ENCODE measurements around the gene NBEA. TPM values are rescaled to one million over a fixed set of nuclear protein-coding genes. Genes with fewer than 3 reads are reported as not detected.

NBEA gene
- 5.3 and 6.1 TPM in 2 replicates for total RNA-seq

- Histone ChIP-seq H3K36me3 (ENCODE audit: control insufficient read depth, insufficient read depth, low read length) (no peaks in the 10 kb centered on the region), H3K4me3 (ENCODE audit: low read depth, low read length) (peak within 1 kb of the TSS; percentile 92), H3K27me3 (ENCODE audit: control insufficient read depth, insufficient read depth, low read length) (peaks cover 2% of the 10 kb centered on the region)
- TF ChIP-seq CTCF (IDR thresholded peaks at IDR 0.05; ENCODE audit: insufficient read depth, low read length, poor library complexity, severe bottlenecking) = no peak
- DNase-seq (ENCODE audit: low read depth) = peak; percentile 18
Measured at GRCh38 chr13:34941835-34942731, at the start of gene NBEA. NBEA (plus strand) TSS chr13:34942270; CDS start chr13:34942821, 551 bp downstream.

GRCh38 chr13:34894756-34895155 lies 47.3 kb upstream of the NBEA start:
- no peaks in the 10 kb centered on the region for H3K27me3 ChIP-seq (ENCODE audit: control insufficient read depth, insufficient read depth, low read length)
- no peak for DNase-seq (ENCODE audit: low read depth)
- H3K36me3 ChIP-seq (ENCODE audit: control insufficient read depth, insufficient read depth, low read length) = no peaks in the 10 kb centered on the region
- TF ChIP-seq CTCF (IDR thresholded peaks at IDR 0.05; ENCODE audit: insufficient read depth, low read length, poor library complexity, severe bottlenecking) = no peak
- no peak overlapping the region for H3K4me3 ChIP-seq (ENCODE audit: low read depth, low read length)

GRCh38 chr13:34897220-34897619 lies 44.9 kb upstream of the NBEA start:
- TF ChIP-seq CTCF (IDR thresholded peaks at IDR 0.05; ENCODE audit: insufficient read depth, low read length, poor library complexity, severe bottlenecking) = no peak
- no peak for DNase-seq (ENCODE audit: low read depth)
- Histone ChIP-seq H3K27me3 (ENCODE audit: control insufficient read depth, insufficient read depth, low read length) (no peaks in the 10 kb centered on the region), H3K4me3 (ENCODE audit: low read depth, low read length) (no peak overlapping the region), H3K36me3 (ENCODE audit: control insufficient read depth, insufficient read depth, low read length) (no peaks in the 10 kb centered on the region)

GRCh38 chr13:34899888-34900287 lies 42.2 kb upstream of the NBEA start:
- no peaks in the 10 kb centered on the region for H3K27me3 ChIP-seq (ENCODE audit: control insufficient read depth, insufficient read depth, low read length)
- no peaks in the 10 kb centered on the region for H3K36me3 ChIP-seq (ENCODE audit: control insufficient read depth, insufficient read depth, low read length)
- no peak overlapping the region for H3K4me3 ChIP-seq (ENCODE audit: low read depth, low read length)
- TF ChIP-seq CTCF (IDR thresholded peaks at IDR 0.05; ENCODE audit: insufficient read depth, low read length, poor library complexity, severe bottlenecking) = no peak
- no peak for DNase-seq (ENCODE audit: low read depth)

GRCh38 chr13:34900288-34900739 lies 41.8 kb upstream of the NBEA start:
- TF ChIP-seq CTCF (IDR thresholded peaks at IDR 0.05; ENCODE audit: insufficient read depth, low read length, poor library complexity, severe bottlenecking) = no peak

More at GRCh38 chr13:34900288-34900739, 41.8 kb upstream of the NBEA start:
- no peak for DNase-seq (ENCODE audit: low read depth)
- no peak overlapping the region for H3K4me3 ChIP-seq (ENCODE audit: low read depth, low read length)
- H3K36me3 ChIP-seq (ENCODE audit: control insufficient read depth, insufficient read depth, low read length) = no peaks in the 10 kb centered on the region
- no peaks in the 10 kb centered on the region for H3K27me3 ChIP-seq (ENCODE audit: control insufficient read depth, insufficient read depth, low read length)

Data from kidney epithelial cell (primary cell).